ENCODE measurements around the gene PPP1R17.

- TF ChIP-seq CTCF (IDR thresholded peaks at IDR 0.05) = no peak
- no peak for TF ChIP-seq EZH2 (IDR thresholded peaks at IDR 0.05; ENCODE audit: borderline replicate concordance, insufficient read depth, low read depth, low read length, poor library complexity, severe bottlenecking)
These were observed 15.3 kb downstream of the PPP1R17 start for GRCh38 chr7:31702354-31702753.

All from B cell (primary cell).